NCI-H1048 (cell line): ENCODE data around the gene TMPRSS2.

ENCODE experiments used
- DNase-seq: peaks from one replicate; lab custom pipeline; 2025; lab: John Stamatoyannopoulos, UW

Gene TMPRSS2

DNA sequence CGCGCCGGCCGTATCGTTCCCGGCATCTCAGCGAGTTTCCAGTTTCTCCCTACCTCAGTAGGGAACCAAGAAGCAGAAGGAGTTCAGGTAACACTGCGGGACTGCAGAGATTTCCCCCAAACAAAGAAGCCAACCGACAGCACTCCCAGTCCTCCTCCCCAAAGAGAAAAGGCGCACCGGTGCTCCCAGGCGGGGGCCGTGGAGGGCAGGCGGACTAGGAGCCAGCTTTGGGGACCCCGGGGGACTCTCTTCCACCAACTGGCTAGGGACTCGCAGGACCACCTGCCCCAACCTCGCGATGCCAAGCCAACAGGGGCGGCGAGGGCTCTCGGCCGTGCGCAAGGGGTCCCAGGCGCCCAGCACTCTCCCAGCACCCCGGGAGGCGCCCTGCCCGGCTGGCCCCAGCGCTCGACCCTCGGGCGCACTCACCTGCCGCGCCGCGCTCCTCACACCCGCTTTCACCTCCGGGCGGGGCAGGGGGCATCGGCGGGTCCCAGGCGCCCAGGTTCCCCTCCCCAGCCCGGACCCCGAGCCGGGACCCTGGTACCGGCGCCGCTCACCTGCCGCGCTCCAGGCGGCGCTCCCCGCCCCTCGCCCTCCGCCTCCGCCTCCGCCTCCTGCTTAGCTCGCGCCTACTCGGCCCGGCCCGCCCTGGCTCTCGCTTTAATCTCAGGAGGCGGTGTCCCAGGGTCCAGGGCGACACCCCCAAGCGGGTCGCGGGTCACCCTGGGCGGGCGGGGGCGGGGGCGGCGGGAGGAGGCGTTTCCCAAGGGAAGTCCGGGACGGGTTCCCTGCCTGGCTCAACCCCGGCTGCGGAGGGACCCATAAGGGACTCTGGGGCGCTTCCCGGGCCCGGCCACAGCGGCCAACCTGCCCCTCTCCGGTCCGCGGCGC is at the start of gene TMPRSS2:
Gene TMPRSS2, minus strand, starts transcription at position 638 of the 894 bp plus-strand sequence. CDS start 10,025 bp downstream, outside the sequence.
- DNase-seq, result peak; percentile 28

DNA sequence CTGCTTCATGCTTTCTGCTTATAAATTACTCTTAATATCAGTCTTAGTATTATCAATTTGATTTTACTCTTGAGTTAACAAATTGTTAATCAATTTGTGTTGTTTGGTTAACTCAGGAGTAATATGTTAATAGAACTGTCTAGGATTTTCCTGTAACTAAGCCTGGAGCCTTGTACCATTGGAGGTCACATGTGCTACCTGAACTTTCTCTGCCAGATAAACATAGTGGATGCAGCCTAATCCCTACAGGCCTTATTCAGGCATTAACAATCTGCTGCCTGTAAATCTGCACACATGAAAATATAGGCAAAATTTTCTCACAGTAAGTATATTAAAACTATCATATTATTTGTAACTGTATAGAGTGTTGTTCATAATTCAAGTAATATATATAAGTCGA is 47.1 kb upstream of the TMPRSS2 start:
- DNase-seq, result no peak

DNA sequence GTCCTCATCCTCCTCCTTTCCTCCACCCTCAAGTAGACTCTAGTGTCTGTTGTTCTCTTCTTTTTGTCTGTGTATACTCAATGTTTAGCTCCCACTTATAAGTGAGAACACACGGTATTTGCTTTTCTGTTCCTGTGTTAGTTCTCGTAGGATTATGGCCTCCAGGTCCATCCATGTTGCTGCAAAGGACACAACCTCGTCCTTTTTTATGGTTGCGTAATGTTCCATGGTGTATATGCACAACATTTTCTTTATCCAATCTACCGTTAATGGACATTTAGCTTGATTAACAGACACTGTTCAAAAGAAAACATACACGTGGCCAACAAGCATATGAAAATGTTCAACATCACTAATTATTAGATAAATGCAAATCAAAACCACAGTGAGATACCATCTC is 44.3 kb upstream of the TMPRSS2 start:
- no peak for DNase-seq

DNA sequence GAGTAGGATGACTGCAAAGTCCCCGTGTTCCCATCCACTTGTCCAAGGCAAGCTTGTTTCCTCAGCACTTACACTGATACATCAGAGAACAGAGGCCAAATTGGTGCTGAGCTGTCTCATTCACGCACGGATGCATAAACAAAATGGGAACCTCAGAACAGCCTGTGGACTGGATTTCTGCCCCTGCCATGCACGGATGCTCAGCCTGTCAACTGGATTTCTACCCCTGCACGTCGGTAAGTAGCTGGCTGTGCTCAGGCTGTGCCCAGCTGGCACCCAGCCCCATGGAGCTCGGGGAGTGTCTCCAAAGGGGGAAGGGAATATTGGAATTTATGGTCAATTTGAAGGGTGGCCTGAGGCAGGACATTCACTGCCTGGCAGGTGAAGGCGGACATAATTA is 40.8 kb upstream of the TMPRSS2 start:
- no peak for DNase-seq

DNA sequence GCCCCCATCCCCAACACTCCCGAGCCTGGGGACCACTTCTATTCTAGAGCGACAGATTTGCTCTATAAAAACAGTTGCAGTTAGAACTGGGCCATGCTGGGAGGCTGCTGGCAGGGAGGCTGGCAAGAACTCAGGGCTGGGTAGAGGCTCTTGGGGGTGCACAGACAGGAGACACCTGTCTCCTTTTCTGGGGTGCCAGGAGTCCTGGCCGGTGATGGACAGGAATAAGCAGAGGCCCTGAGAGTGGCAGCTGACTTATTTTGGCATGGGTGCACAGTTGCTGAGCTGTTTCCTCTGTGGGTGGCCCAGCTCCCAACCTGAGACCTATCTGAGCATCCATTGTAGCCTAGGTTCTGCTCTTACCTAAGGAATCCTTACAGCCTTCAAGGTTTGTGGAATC is 39.2 kb upstream of the TMPRSS2 start:
- DNase-seq, result no peak

DNA sequence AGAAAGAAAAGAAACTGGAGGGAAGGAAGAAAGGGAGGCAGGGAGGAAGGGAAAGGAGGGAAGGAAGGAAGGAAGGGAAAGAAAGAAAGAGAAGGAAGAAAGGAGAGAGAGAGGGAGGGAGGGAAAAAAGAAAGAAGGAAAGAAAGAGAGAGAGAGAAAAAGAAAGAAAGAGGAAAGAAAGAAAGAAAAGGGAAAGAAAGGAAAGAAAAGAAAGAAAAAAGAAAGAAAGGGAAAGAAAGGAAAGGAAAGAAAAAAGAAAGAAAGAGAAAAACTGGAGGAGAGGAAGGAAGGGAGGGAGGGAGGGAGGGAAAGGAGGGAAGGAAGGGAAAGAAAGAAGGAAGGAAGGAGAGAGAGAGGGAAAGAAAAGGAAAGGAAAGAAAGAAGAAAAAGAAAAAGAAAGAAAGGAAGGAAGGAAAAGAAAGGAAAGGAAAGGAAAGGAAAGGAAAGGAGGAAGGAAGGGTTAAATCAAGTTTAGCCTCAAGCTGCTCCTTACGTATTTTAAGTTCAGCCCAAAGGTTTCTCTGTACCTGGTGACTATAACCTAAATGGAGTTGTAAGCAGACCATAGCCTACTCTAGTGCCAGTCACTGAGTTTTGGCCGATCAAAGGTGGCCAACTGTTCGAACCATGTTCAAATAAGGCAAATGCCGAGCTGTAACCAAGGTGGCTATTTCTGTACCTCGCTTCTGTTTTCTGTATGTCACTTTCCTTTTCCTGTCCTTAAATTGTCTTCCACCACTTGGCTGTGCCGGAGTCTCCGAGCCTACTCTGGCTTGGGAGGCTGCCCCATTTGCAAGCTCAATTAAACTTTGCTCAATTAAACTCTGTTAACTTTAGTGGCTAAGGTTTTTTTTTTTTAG is 37.8 kb upstream of the TMPRSS2 start:
- DNase-seq, result no peak

DNA sequence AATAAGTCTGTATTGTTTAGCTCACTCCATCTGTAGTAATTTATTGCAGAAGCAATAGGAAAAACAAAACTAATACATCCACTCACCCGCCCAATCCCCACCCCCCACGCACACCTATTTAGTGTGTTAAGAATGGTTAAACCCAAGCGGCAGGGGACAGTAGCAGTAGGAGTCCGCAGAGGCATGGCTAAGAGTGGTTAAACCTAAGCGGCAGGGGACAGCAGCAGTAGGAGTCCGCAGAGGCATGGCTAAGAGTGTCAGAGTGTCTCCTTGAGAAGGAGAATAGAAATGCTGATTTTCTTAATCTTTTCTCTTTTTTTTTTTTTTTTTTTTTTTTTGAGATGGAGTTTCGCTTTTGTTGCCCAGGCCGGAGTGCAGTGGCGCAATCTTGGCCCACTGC is 34.8 kb upstream of the TMPRSS2 start:
- no peak for DNase-seq

DNA sequence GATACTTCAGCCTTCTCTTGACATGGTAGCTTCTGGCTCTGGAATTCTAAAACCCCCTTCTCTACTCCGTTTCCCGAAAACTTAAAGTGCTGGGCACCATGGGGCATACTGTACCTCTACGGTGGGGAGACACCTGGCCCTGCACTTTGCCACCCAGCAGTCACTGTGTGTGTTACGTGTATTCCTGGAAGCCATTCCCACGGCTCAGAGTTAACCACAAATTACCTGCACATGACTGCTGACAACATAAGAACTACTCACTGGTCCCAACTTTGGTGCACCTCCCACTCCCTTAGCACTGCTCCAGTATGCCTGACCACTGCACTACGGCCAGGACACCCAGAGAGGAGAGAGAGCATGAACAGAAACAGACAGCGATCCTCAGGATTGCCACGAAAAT is 29.4 kb upstream of the TMPRSS2 start:
- DNase-seq, result no peak

DNA sequence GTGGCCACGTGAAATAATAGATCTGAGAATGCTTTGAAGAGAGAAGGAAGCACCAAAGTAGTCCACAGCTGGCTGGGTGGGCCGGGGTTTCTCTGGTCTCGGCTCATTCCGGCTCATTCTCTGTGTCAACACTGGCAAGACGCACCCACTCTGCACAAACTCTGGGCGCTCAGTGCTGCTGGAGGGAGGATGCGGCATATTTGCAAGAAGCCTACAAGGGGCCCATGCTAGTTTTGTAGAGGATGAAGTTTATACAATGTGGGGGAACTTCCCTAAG is 28.8 kb upstream of the TMPRSS2 start:
- no peak for DNase-seq

DNA sequence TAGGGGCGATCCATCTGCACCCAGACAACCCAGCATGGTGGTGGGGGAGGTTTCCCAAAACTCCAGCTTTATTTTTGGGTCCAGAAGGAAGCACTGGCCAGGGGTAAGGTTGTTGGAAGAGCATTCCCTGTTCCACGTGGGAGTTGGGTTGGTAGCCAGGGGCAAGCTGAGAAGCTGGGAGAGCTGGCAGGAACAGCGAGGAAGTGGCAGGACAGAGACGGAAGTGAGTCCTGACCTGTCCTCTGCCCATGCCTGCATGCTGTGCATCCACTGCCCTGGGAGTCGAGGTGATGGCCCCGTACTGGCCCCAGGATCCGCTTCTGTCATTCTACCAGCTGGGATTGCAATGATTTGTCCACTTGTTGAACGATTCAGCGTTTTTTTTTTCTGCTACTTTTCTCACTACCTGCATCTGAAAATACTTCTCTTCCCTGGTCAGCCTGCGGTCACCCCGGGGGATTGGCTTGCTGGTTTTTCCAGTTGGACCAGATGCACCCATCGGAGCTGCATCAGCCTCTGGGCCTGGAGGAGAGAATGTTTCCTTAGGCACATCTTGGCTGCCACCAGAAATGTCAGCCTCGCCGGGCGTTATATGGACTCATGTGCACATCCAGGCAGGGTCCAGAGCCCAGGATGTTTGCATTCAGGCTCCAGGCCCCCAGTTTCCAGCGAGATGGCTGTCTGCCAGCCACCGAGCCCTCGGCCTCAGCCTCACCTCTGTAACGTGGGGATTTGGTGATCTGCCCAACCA is 28.3 kb upstream of the TMPRSS2 start:
- DNase-seq, result no peak

DNA sequence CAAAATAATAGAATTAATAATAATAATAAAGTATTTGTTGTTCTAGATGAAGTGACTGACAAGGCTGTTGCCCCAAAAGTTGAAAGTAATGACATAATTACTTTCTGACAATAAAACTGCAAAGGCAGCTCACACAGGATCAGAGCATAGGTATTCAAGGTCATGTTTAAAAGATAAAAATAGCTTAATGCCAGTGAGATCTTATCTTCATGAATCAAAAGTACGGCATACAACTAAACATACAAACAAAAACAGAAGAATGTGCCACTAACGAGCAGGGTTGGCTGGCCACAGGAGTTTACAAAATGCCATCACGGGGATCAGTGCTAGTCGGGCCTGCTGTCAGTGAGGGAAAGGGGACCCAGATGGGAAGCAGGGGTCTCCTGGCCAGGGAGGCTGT is 22.4 kb upstream of the TMPRSS2 start:
- DNase-seq, result no peak

DNA sequence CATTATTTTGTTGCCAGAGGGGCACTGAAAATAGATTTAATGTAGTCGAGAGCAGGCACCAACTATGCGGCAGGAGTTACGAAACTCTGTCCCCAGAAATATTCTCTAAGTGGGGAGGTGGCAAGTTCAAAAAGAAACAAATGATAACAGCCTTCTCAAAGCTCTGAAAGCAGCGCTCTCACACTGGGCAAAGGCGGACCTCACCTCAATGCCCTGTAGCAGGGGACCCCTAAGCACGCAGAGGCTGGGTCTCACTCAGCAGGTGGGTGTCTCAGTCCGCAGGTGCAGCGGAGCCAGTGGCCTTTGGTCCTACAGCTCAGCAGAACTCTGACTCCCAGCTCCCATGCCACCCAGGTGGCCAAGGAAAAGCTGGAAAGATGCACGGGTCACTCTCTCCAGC is 21.8 kb upstream of the TMPRSS2 start:
- no peak for DNase-seq

DNA sequence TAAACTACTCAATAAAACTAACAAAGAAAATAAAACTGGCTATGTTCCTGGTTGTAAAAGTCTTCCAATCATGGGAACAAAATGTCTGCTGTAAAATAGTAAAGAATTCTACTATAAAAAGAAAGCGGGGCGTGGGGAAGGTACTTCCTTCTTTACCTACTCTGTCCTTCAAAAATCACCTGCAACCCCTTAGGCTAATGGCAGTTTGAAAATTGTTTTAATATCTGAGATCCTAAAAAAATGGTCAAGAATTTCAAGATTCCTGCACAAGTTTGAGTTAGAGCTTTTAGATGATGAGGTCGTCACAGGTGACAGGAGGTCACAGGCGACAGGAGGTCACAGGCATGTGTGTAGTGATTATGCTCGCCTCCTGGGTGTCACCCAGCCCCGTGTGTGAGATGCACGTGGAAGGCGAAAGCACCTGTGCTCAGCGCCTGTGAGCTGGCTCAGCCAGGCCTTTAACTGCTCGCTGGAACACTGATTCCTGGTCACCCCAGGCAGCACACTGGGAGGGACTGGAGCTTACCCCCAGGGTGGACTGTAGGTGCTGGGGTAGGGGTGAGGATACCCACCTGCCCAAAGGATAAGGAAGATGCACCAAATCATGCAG is 18.6 kb upstream of the TMPRSS2 start:
- DNase-seq, result no peak

DNA sequence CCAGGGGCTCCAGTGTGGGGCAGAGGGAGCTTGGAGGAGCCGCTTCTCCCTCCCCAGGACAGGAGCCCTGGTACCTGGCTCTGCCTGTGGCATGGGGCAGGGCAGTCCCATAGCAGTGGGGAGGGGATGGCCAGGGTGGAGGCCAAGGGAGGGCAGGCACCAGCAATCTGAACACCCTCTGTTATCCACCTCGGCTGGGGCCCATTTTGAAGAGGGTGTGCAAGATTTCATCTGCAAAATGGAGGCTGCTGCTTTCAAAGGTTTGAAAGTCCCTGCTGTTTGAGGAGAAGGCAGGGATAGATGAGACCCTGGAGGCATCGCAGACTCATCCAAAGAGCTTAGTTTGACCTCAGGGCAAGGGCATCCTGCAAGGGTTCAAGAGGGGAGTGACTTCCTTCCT is 15.2 kb upstream of the TMPRSS2 start:
- no peak for DNase-seq

DNA sequence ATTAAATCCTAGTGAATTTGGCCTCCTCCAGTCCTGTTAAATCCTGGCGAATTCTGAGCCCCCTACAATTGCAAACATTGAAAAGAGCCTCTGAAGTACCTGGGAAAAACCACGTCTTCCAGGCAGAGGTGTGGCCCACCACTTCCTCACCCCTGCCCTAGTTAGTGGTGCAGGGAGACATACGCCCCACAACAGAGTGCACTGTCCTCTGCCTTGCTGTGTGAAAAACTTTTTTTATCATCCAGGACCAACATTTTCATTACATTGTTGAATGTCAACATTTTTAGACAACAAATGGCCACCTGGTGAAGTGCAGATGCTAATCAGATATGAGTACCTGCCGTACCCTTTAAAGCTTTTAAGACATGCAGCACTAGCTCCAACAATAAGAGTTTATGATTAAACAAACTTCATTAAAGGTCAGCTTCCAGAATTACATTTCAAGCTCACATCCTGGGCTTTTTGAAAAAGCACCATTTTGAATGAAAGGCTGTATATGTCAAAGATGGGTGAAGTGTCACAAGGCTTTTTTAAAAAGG is 13.6 kb upstream of the TMPRSS2 start:
- DNase-seq, result no peak

DNA sequence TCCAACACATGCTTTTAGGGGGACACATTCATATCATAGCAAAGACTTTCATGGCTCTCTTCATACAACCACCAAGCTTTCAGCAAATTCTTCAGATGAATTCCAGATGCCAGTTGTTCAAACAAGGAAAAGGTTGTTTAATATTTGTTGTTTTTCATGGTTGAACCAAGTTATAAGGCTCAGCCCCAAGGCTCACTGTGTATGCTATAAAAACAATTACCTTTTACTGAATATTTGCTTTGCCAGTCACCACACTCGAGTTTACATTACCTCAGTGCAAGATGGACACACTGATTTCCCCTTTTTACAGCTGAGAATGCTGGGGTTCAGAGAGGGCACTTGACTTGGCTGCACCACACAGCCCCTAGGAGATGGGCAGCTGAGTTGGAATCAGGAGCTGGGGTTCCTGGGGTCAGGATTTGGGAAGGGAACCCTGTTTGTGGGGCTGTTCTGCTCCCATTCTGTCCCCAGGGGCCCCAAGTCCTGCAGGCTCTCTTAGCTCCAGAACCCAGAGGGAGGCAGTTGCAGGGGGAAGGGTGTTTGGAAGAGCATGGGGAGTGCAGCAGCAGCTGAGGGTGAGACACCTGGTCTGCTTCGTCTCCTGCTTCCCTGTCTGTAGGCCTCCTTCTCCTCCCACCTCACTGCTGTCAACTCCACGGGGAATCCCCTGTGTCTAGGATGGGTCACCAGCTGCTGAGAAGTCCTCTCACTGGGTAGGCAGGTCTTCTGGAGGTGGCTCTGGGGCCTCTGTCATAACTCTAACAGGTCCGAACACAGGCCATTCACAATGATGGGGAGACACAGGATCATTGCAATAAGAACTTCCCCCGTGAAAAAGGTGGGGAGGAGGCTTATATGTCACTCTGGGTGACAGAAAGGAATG is 12.8 kb upstream of the TMPRSS2 start:
- no peak for DNase-seq

DNA sequence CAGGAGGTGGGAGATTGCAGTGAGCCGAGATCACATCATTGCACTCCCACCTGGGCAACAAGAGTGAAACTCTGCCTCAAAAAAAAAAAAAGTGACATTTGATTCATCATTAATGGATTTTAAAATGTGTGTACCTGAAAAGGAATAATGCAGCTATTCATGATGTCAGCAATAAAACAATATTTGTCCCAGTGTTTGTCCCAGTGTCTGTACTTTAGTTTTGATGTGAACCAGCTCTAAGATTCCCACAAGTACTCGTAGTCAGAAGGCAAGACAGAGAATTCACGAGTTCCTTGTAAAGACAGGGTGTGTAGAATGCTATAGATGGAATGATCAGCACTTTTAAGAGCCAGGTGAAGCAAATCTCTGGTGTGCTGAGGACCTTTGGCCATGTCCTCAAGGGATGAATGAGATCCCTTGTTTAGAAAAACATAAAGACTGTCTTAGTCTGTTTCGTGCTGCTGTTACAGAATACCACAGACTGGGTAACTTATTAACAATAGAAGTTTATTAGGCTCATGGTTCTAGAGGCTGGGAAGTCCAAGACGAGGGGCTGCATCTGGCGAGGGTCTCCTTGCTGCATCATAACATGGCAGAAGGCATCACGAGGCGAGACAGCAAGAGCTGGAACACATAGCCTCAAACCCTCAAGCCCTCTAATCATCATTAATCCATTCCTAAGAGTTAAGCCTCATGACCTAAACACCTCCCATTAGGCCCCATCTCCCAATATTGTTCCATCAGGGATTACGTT is 12.0 kb upstream of the TMPRSS2 start:
- no peak for DNase-seq

DNA sequence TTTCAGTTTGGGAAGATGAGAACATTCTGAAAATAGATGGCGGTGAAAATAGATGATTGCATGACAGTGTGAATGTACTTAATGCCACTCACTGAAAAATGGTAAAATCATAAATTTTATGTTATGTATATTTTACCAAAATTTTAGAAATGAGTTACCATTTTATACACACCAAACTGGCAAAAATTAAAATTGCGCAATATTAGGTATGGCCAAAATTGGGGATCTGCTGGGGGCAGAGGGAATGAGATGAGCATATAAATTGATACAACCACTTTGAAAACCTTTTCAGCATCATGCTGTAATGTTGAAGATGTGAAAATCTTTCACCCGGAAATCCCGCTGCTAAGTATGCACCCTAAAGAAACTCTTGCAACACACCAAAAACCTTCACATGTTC is 10.8 kb upstream of the TMPRSS2 start:
- no peak for DNase-seq

DNA sequence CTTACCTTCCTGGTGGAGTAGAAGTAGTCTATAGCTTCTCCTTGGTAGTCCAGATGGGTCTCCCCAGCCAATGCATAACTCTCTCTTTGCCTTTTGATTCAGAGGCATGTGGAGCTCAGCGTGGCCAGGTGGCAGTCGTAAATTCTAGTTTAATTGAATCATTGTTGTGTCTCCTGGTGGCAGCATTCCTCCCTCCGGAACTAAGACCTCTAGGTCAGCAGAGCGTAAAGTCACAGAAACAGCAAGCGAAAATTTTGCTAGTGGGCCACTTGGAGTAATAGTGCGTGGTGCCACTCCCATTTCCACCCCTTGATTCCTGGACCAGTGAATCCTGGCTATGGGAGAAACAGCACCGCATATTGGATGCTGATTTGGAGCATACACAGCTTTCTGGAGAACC is 3.9 kb upstream of the TMPRSS2 start:
- no peak for DNase-seq

DNA sequence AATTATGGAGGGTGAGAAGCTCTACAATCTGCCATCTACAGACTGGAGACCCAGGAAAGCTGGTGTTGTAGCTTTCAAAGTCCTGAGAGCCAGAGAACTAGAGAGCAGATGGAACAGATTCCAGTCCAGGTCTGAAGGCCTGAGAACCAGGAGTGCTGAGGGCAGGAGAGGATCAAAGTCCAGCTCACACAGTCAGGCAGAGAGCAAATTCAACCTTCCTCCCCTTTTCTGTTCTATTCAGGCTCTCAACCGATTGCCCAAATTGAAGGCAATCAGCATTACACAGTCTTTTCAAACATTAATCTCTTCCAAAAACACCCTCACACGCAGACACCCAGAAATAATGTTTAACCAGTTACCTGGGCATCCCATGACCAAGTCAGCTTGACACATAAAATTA is 2.5 kb upstream of the TMPRSS2 start:
- no peak for DNase-seq
